ENCODE data around the gene PNPLA6. TPM values are rescaled to one million over a fixed set of nuclear protein-coding genes. Genes with fewer than 3 reads are reported as not detected.

The PNPLA6 gene
- total and polyA plus RNA-seq, 9 of the 15 experiments (the other 6 are each of a cell fraction or from before 2014, with no cell fraction given): 0.07 to 30.2 (median 8.3) TPM

- TF ChIP-seq CUX1 (CRISPR knock-in tag; IDR thresholded peaks at IDR 0.05) (no peak), OTX1 (CRISPR knock-in tag; IDR thresholded peaks at IDR 0.05) (peak; percentile 90), MTA1 (IDR thresholded peaks at IDR 0.05; ENCODE audit: borderline replicate concordance) (peak; percentile 91), ZNF407 (IDR thresholded peaks at IDR 0.05; ENCODE audit: low read depth) (peak; percentile 33; the same call in 1 of the 2 replicates), U2AF1 (optimal IDR thresholded peaks at IDR 0.05; ENCODE audit: low read depth, low read length) (no peak), HDAC2 (IDR thresholded peaks at IDR 0.05) (no peak), ZBTB9 (CRISPR knock-in tag; IDR thresholded peaks at IDR 0.05) (0 out of 2 replicates have a peak, but pooled peaks have one; percentile 42), FOXK1 (CRISPR knock-in tag; IDR thresholded peaks at IDR 0.05; ENCODE audit: borderline replicate concordance) (no peak), PHF20 (IDR thresholded peaks at IDR 0.05; ENCODE audit: partially characterized antibody) (peak; percentile 51), ZNF41 (CRISPR knock-in tag; conservative IDR thresholded peaks at IDR 0.05) (no peak), PRMT5 (CRISPR knock-in tag; IDR thresholded peaks at IDR 0.05) (no peak), NFE2L1 (tag; IDR thresholded peaks at IDR 0.05; ENCODE audit: borderline replicate concordance, low read depth) (no peak), ARNT (IDR thresholded peaks at IDR 0.05) (no peak), SRSF1 (IDR thresholded peaks at IDR 0.05; ENCODE audit: low read depth, low read length) (no peak)
Measured at GRCh38 chr19:7494416-7495098, 41.0 kb upstream of the PNPLA6 start (continued).
